T-helper 1 cell treated with Interleukin-12 subunit alpha and Interleukin-12 subunit beta and Interleukin-4 antibody, amounts not matched to agents 30 μg/mL and 1 μg/mL, for 36 hours (primary cell): ENCODE results near the gene MUC4.

Experiments used
- H3K27ac Mint-ChIP-seq: one replicate; pipeline ENCODE4 v1.8.0; 2021; ENCODE audit warnings: mild to moderate bottlenecking, mixed read lengths
- H3K27me3 Mint-ChIP-seq: one replicate; pipeline ENCODE4 v1.8.0; 2021; ENCODE audit warnings: low read depth, mixed read lengths
- H3K36me3 Mint-ChIP-seq: one replicate; pipeline ENCODE4 v1.8.0; 2021; ENCODE audit warnings: low read depth, mixed read lengths
- H3K4me1 Mint-ChIP-seq: one replicate; pipeline ENCODE4 v1.8.0; 2021; ENCODE audit warnings: low read depth, mixed read lengths
- H3K4me3 Mint-ChIP-seq: one replicate; pipeline ENCODE4 v1.8.0; 2021; ENCODE audit warnings: mild to moderate bottlenecking, moderate library complexity, mixed read lengths
- H3K9me3 Mint-ChIP-seq: one replicate; pipeline ENCODE4 v1.8.0; 2021; ENCODE audit warnings: mixed read lengths

Gene MUC4

GRCh38 chr3:195811756-195812155 is at the start of gene MUC4:
Gene MUC4, minus strand, starts transcription at chr3:195811929. Its CDS starts 112 bp downstream, at chr3:195811817.
- Mint-ChIP-seq H3K4me3 (no peak within 1 kb of the TSS), H3K27me3 (no peaks in the 10 kb centered on the region), H3K4me1 (peaks cover 4% of the 10 kb centered on the region), H3K27ac (no peak within 1 kb of the TSS), H3K9me3 (no peaks in the 10 kb centered on the region), H3K36me3 (no peaks in the 10 kb centered on the region)

GRCh38 chr3:195860456-195860855 is 48.7 kb upstream of the MUC4 start:
- peaks cover 4% of the 10 kb centered on the region for H3K27me3 Mint-ChIP-seq
- H3K4me1 Mint-ChIP-seq: peaks cover 6% of the 10 kb centered on the region
- H3K36me3 Mint-ChIP-seq: peaks cover 9% of the 10 kb centered on the region
- H3K27ac Mint-ChIP-seq: no peak overlapping the region
- no peaks in the 10 kb centered on the region for H3K9me3 Mint-ChIP-seq
- no peak overlapping the region for H3K4me3 Mint-ChIP-seq

GRCh38 chr3:195859846-195860411 is 48.2 kb upstream of the MUC4 start:
- H3K4me3 Mint-ChIP-seq: peak overlapping the region; percentile 65
- H3K27ac Mint-ChIP-seq: no peak overlapping the region
- H3K27me3 Mint-ChIP-seq: peaks cover 4% of the 10 kb centered on the region
- no peaks in the 10 kb centered on the region for H3K9me3 Mint-ChIP-seq
- peaks cover 6% of the 10 kb centered on the region for H3K4me1 Mint-ChIP-seq
- H3K36me3 Mint-ChIP-seq: peaks cover 9% of the 10 kb centered on the region

GRCh38 chr3:195859061-195859845 is 47.5 kb upstream of the MUC4 start:
- Mint-ChIP-seq H3K4me3 (peak overlapping the region; percentile 65), H3K27ac (peak overlapping the region; percentile 41), H3K27me3 (peaks cover 4% of the 10 kb centered on the region), H3K9me3 (no peaks in the 10 kb centered on the region), H3K36me3 (peaks cover 6% of the 10 kb centered on the region), H3K4me1 (peaks cover 6% of the 10 kb centered on the region)

- Mint-ChIP-seq H3K4me3 (no peak overlapping the region), H3K27me3 (peaks cover 4% of the 10 kb centered on the region), H3K9me3 (no peaks in the 10 kb centered on the region), H3K27ac (no peak overlapping the region), H3K36me3 (no peaks in the 10 kb centered on the region), H3K4me1 (peaks cover 8% of the 10 kb centered on the region)
These were observed 44.8 kb upstream of the MUC4 start for GRCh38 chr3:195856410-195857084.

GRCh38 chr3:195855471-195856409 is 44.0 kb upstream of the MUC4 start:
- Mint-ChIP-seq H3K27ac (no peak overlapping the region), H3K27me3 (peaks cover 4% of the 10 kb centered on the region), H3K9me3 (no peaks in the 10 kb centered on the region), H3K4me1 (peaks cover 8% of the 10 kb centered on the region), H3K4me3 (no peak overlapping the region), H3K36me3 (no peaks in the 10 kb centered on the region)

GRCh38 chr3:195854628-195855294 is 43.0 kb upstream of the MUC4 start:
- no peaks in the 10 kb centered on the region for H3K36me3 Mint-ChIP-seq
- no peak overlapping the region for H3K4me3 Mint-ChIP-seq
- H3K27ac Mint-ChIP-seq: no peak overlapping the region
- no peaks in the 10 kb centered on the region for H3K9me3 Mint-ChIP-seq
- H3K27me3 Mint-ChIP-seq: peaks cover 4% of the 10 kb centered on the region
- peaks cover 8% of the 10 kb centered on the region for H3K4me1 Mint-ChIP-seq

- H3K27ac Mint-ChIP-seq: no peak overlapping the region
- no peaks in the 10 kb centered on the region for H3K27me3 Mint-ChIP-seq
- peaks cover 4% of the 10 kb centered on the region for H3K4me1 Mint-ChIP-seq
- H3K9me3 Mint-ChIP-seq: no peaks in the 10 kb centered on the region
- no peak overlapping the region for H3K4me3 Mint-ChIP-seq
- H3K36me3 Mint-ChIP-seq: no peaks in the 10 kb centered on the region
These were observed 42.3 kb upstream of the MUC4 start for GRCh38 chr3:195853996-195854395.

- H3K4me3 Mint-ChIP-seq: no peak overlapping the region
- no peaks in the 10 kb centered on the region for H3K9me3 Mint-ChIP-seq
- H3K27me3 Mint-ChIP-seq: no peaks in the 10 kb centered on the region
- no peaks in the 10 kb centered on the region for H3K36me3 Mint-ChIP-seq
- H3K4me1 Mint-ChIP-seq: peaks cover 4% of the 10 kb centered on the region
- no peak overlapping the region for H3K27ac Mint-ChIP-seq
These were observed 41.3 kb upstream of the MUC4 start for GRCh38 chr3:195853036-195853435.

- no peak overlapping the region for H3K4me3 Mint-ChIP-seq
- no peak overlapping the region for H3K27ac Mint-ChIP-seq
- H3K9me3 Mint-ChIP-seq: no peaks in the 10 kb centered on the region
- H3K4me1 Mint-ChIP-seq: peaks cover 4% of the 10 kb centered on the region
- H3K36me3 Mint-ChIP-seq: no peaks in the 10 kb centered on the region
- H3K27me3 Mint-ChIP-seq: no peaks in the 10 kb centered on the region
These were observed 39.3 kb upstream of the MUC4 start for GRCh38 chr3:195850857-195851543.

- Mint-ChIP-seq H3K27ac (no peak overlapping the region), H3K36me3 (no peaks in the 10 kb centered on the region), H3K27me3 (peaks cover 4% of the 10 kb centered on the region), H3K9me3 (no peaks in the 10 kb centered on the region), H3K4me3 (no peak overlapping the region), H3K4me1 (peaks cover 7% of the 10 kb centered on the region)
These were observed 37.8 kb upstream of the MUC4 start for GRCh38 chr3:195849322-195850074.

GRCh38 chr3:195847055-195847950 is 35.6 kb upstream of the MUC4 start:
- Mint-ChIP-seq H3K27ac (no peak overlapping the region), H3K4me3 (no peak overlapping the region), H3K9me3 (no peaks in the 10 kb centered on the region), H3K27me3 (peaks cover 4% of the 10 kb centered on the region), H3K4me1 (peaks cover 7% of the 10 kb centered on the region), H3K36me3 (no peaks in the 10 kb centered on the region)
